Osteocyte (in vitro differentiated cells): ENCODE measurements around the gene KRTAP4-12. TPM values are rescaled to one million over a fixed set of nuclear protein-coding genes. Genes with fewer than 3 reads are reported as not detected.
"Not testable (repeated sequence)": the region's sequence is repeated elsewhere in the genome, so short reads cannot be mapped to it uniquely, and the experiment has no call there.

Experiments
- DNase-seq: peaks from one replicate; pipeline ENCODE4 v3.0.0; 2021; ENCODE audit warnings: mixed read lengths; ENCODE audit not compliant: unreplicated experiment; ENCODE audit errors: extremely low spot score
- H3K27ac Mint-ChIP-seq: one replicate; pipeline ENCODE4 v1.8.0; 2021; ENCODE audit warnings: mild to moderate bottlenecking, mixed read lengths; ENCODE audit not compliant: unreplicated experiment
- H3K27me3 Mint-ChIP-seq: one replicate; pipeline ENCODE4 v1.8.0; 2021; ENCODE audit warnings: mixed read lengths; ENCODE audit not compliant: unreplicated experiment
- H3K36me3 Mint-ChIP-seq: one replicate; pipeline ENCODE4 v1.8.0; 2021; ENCODE audit warnings: mixed read lengths; ENCODE audit not compliant: unreplicated experiment
- H3K4me1 Mint-ChIP-seq: one replicate; pipeline ENCODE4 v1.8.0; 2021; ENCODE audit warnings: mixed read lengths; ENCODE audit not compliant: unreplicated experiment
- H3K4me3 Mint-ChIP-seq: one replicate; pipeline ENCODE4 v1.8.0; 2021; ENCODE audit warnings: mild to moderate bottlenecking, moderate library complexity, mixed read lengths; ENCODE audit not compliant: unreplicated experiment
- H3K9me3 Mint-ChIP-seq: one replicate; pipeline ENCODE4 v1.8.0; 2021; ENCODE audit warnings: mixed read lengths; ENCODE audit not compliant: unreplicated experiment
- CTCF ChIP-seq: fragments of 200-600 bp; sonication (generic); IDR thresholded peaks from 2 replicates; pipeline ENCODE4 v1.5.0; 2021; ENCODE audit warnings: antibody characterized with exemption, mild to moderate bottlenecking, moderate library complexity
- total RNA-seq: library from RNA; stranded (reverse); gene quantifications from 2 replicates; pipeline ENCODE4 v1.2.1, GENCODE V29; 2021

KRTAP4-12 gene
- total RNA-seq, 1 donor from 2014 or later: not detected

DNA sequence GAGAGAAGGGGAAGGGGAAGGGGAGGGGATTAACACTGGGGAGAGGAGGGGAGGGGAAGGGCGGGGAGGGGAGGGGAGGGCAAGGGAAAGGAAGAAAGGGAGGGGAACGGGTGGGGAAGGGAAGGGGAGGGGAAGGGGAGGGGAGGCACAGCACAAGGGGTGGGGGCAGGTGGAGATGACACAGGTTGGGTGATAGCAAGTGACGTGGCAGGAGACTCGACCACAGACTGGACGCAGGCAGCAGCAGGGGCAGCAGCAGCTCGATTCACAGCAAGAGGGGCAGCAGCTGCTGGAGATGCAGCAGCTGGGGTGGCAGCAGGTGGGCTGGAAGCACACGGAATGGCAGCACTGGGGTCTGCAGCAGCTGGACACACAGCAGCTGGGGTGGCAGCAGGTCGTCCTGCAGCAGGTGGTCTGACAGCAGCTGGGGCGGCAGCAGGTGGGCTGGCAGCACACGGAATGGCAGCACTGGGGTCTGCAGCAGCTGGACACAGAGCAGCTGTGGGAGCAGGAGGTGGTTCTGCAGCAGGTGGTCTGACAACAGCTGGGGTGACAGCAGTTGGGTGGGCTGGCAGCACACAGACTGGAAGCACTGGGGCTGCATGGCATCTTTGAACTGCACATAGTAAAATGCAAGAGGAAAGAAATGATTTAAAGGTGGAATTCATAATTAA, 22.3 kb downstream of the KRTAP4-12 start, which contains the start of gene KRTAP4-16:
KRTAP4-16 (minus strand) TSS at position 624 of the 674 bp plus-strand sequence; CDS start at position 624, 0 bp downstream.
- Mint-ChIP-seq H3K4me1 (peaks cover 57% of the 10 kb centered on the region), H3K27ac (no peak within 1 kb of the TSS), H3K36me3 (no peaks in the 10 kb centered on the region), H3K27me3 (no peaks in the 10 kb centered on the region), H3K9me3 (no peaks in the 10 kb centered on the region), H3K4me3 (no peak within 1 kb of the TSS)
- TF ChIP-seq CTCF: no peak
- DNase-seq: no peak

DNA sequence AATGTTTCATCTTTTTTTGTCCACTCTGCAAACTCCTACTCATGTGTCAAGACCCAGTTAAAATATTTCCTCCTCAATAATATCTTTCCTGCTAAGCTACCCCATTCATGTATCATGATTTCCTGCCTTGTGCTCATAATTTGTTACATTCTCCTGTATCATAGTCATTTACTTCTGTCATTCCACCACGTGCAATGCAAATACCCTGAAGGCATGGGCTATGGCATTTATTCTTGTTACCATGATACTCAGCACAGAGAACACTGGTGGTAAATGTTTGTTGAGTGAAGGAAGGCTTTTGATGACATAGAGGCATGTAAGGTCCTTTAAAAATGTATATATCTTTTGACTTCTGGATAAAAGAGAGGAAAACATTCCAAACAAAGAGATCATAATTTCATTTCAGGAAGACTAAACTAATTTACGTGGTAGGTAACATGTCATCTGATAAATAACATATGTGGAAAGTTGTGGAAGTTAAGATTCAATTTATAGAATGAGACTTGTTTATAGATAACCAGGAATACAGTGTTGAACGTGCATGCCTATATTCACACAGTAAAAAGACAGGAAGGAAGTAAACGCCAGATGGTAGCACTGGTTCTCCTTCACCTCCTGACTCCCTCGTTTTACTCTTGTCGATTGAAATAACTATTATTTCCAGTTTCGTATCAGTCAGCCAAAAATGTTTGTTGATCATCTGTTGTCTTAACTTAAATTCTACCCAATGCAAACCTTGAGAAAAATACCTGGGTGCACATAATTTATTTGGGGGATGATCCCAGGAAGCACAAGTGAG, 24.1 kb downstream of the KRTAP4-12 start:
- not testable (repeated sequence) for DNase-seq, H3K4me3 Mint-ChIP-seq, H3K27me3 Mint-ChIP-seq, H3K9me3 Mint-ChIP-seq, H3K36me3 Mint-ChIP-seq
- Mint-ChIP-seq H3K4me1 (peaks cover 53% of the 10 kb centered on the region), H3K27ac (peak overlapping the region; percentile 79)

DNA sequence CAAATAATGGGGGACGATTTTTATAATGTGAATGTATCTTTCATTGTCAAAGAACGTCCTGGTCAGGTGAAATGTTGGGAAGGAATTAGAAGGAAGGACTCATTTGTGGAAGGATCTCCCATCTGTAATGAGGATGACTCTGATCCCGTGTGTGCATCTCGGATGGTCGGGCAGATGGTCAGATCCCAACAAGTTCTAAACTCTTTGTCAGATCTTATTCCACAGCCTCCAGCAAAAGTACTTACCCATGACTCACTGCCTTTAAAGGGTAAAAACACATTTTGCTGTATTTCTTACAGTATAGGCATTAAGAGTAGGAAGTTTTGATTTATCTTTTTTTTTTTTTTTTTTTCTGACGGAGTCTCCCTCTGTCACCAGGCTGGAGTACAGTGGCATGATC, 25.5 kb downstream of the KRTAP4-12 start:
- H3K9me3 Mint-ChIP-seq: no peaks in the 10 kb centered on the region
- TF ChIP-seq CTCF: no peak
- no peak overlapping the region for H3K4me3 Mint-ChIP-seq
- H3K27me3 Mint-ChIP-seq: no peaks in the 10 kb centered on the region
- H3K36me3 Mint-ChIP-seq: no peaks in the 10 kb centered on the region
- DNase-seq: no peak
- H3K27ac Mint-ChIP-seq: peak overlapping the region; percentile 73
- peaks cover 40% of the 10 kb centered on the region for H3K4me1 Mint-ChIP-seq

DNA sequence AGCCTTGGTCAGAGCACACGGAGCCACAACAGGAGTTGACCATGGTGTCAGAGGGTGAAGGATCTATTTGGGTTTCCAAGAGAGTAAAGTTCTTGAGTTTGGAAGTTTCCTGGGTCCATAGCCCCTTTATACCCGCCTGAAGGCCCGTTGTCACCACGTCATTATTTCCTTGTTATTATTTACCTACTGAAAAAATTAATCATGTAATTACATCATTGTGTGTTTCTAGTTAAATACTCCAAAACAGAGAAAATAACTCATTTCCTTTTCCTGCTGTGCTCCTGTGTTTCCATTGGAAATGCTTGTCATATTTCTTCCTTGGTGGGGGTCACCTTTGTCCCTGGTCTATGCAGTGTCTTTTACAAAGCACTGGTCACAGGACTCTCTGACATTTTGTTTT, 25.9 kb downstream of the KRTAP4-12 start, which contains the start of gene KRTAP4-8:
KRTAP4-8 (minus strand) TSS at position 101 of the 400 bp plus-strand sequence; CDS start at position 43, 58 bp downstream.
- Mint-ChIP-seq H3K4me1 (peaks cover 36% of the 10 kb centered on the region), H3K9me3 (no peaks in the 10 kb centered on the region), H3K36me3 (no peaks in the 10 kb centered on the region), H3K4me3 (no peak within 1 kb of the TSS), H3K27ac (peak within 1 kb of the TSS; percentile 73), H3K27me3 (no peaks in the 10 kb centered on the region)
- no peak for TF ChIP-seq CTCF
- DNase-seq: no peak

GRCh38 chr17:41096055-41096454, 27.9 kb downstream of the KRTAP4-12 start:
- Mint-ChIP-seq H3K27me3 (no peaks in the 10 kb centered on the region), H3K4me3 (no peak overlapping the region), H3K4me1 (peaks cover 35% of the 10 kb centered on the region), H3K9me3 (no peaks in the 10 kb centered on the region), H3K27ac (no peak overlapping the region), H3K36me3 (no peaks in the 10 kb centered on the region)
- no peak for DNase-seq
- TF ChIP-seq CTCF: no peak

GRCh38 chr17:41088760-41089352, 35.1 kb downstream of the KRTAP4-12 start:
- H3K4me1 Mint-ChIP-seq, H3K27ac Mint-ChIP-seq, DNase-seq, H3K36me3 Mint-ChIP-seq, H3K4me3 Mint-ChIP-seq, H3K27me3 Mint-ChIP-seq, H3K9me3 Mint-ChIP-seq: not testable (repeated sequence)

- Mint-ChIP-seq H3K27ac (peak within 1 kb of the TSS; percentile 53), H3K4me1 (peaks cover 23% of the 10 kb centered on the region)
- not testable (repeated sequence) for H3K27me3 Mint-ChIP-seq, H3K9me3 Mint-ChIP-seq, H3K36me3 Mint-ChIP-seq, DNase-seq, H3K4me3 Mint-ChIP-seq
These were observed 39.7 kb downstream of the KRTAP4-12 start, which contains the start of gene KRTAP4-7 for GRCh38 chr17:41084100-41084856. TSS of gene KRTAP4-7 (plus strand) at chr17:41084150. CDS start at chr17:41084207, 57 bp downstream.
